Activated B cell treated with CpG ODN at 0.5 μM for 24 hours (primary cell): Measurements from ENCODE around the gene JADE2. TPM values are rescaled to one million over a fixed set of nuclear protein-coding genes. Genes with fewer than 3 reads are reported as not detected.

ENCODE experiments used
- ATAC-seq: fragments of 200-7000 bp; cut with Tn5 transposase; one replicate; pipeline ENCODE4 v1.10.0; 2021; ENCODE audit warnings: low read depth, mild to moderate bottlenecking, moderate library complexity
- CTCF ChIA-PET: fragments of 350-600 bp; sonication (Branson Sonifier 250); formaldehyde crosslinking; loops from one replicate; lab custom pipeline; 2021; ENCODE audit warnings: antibody characterized with exemption; lab: Charles Lee
- POLR2A ChIA-PET: fragments of 350-600 bp; sonication (Branson Sonifier 250); formaldehyde crosslinking; loops from one replicate; lab custom pipeline; 2021; ENCODE audit warnings: antibody characterized with exemption; lab: Charles Lee
- DNase-seq: peaks from one replicate; pipeline ENCODE4 v3.0.0; 2022
- H3K27ac Mint-ChIP-seq: one replicate; pipeline ENCODE4 v1.8.0; 2020; ENCODE audit warnings: mixed read lengths
- H3K27me3 Mint-ChIP-seq: one replicate; pipeline ENCODE4 v1.8.0; 2021; ENCODE audit warnings: mixed read lengths
- H3K36me3 Mint-ChIP-seq: one replicate; pipeline ENCODE4 v1.8.0; 2021; ENCODE audit warnings: low read depth, mixed read lengths
- H3K4me1 Mint-ChIP-seq: one replicate; pipeline ENCODE4 v1.8.0; 2021; ENCODE audit warnings: mixed read lengths
- H3K4me3 Mint-ChIP-seq: one replicate; pipeline ENCODE4 v1.8.0; 2020; ENCODE audit warnings: mild to moderate bottlenecking, mixed read lengths
- H3K9me3 Mint-ChIP-seq: one replicate; pipeline ENCODE4 v1.8.0; 2020; ENCODE audit warnings: mixed read lengths
- intact Hi-C: fragments of 100-400 bp; cut with micrococcal nuclease; formaldehyde crosslinking; loops from one replicate; pipeline ENCODE4 v1.15.1; 2024
- total RNA-seq: library from RNA; stranded (reverse); gene quantifications from 2 replicates; pipeline ENCODE4 v1.2.3, GENCODE V29; 2022
- TF ChIP-seq, protein P1 (sequence below): fragments of 200-600 bp; IDR thresholded peaks from one replicate; pipeline ENCODE4 v1.8.0; 2022; ENCODE audit warnings: antibody characterized with exemption, mild to moderate bottlenecking

JADE2 gene
- total RNA-seq, 1 donor from 2014 or later, result 225 TPM

DNA sequence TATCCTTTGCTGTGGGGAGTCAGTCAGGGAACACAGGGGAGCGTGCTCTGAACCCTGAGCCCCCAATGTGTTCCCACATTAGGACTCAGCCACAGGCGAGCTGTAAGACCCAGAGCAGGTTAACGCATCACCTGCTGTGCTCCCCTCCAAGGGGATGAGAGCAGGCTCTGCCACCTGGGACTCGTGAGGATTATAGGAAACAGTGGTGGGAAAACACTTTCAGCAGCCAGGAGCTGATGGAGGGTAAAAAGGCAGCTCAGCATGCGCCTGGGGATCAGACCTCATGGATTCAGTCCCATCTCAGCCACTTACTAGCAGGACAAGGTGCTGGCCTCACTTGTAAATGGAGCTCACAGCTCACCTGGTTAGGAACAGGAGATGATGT lies 9.2 kb downstream of the JADE2 start:
- DNase-seq (no peak), ATAC-seq (no peak)
- POLR2A ChIA-PET, result interaction anchor here (0.7 to 16.8 kb wide), 3 partner anchors 9 to 157 kb away, joined by 6 to 763 read pairs (median 18); partner anchors contain the start of gene JADE2
- peaks cover 68% of the 10 kb centered on the region for H3K36me3 Mint-ChIP-seq
- intact Hi-C loops, result no loop called here
- H3K4me3 Mint-ChIP-seq, result peak overlapping the region; percentile 3
- no peaks in the 10 kb centered on the region for H3K27me3 Mint-ChIP-seq
- peak overlapping the region; percentile 72 for H3K27ac Mint-ChIP-seq
- peaks cover 89% of the 10 kb centered on the region for H3K4me1 Mint-ChIP-seq
- TF ChIP-seq, protein P1, sequence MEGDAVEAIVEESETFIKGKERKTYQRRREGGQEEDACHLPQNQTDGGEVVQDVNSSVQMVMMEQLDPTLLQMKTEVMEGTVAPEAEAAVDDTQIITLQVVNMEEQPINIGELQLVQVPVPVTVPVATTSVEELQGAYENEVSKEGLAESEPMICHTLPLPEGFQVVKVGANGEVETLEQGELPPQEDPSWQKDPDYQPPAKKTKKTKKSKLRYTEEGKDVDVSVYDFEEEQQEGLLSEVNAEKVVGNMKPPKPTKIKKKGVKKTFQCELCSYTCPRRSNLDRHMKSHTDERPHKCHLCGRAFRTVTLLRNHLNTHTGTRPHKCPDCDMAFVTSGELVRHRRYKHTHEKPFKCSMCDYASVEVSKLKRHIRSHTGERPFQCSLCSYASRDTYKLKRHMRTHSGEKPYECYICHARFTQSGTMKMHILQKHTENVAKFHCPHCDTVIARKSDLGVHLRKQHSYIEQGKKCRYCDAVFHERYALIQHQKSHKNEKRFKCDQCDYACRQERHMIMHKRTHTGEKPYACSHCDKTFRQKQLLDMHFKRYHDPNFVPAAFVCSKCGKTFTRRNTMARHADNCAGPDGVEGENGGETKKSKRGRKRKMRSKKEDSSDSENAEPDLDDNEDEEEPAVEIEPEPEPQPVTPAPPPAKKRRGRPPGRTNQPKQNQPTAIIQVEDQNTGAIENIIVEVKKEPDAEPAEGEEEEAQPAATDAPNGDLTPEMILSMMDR, result no peak
- H3K9me3 Mint-ChIP-seq, result no peaks in the 10 kb centered on the region
- CTCF ChIA-PET, result no interaction called here

DNA sequence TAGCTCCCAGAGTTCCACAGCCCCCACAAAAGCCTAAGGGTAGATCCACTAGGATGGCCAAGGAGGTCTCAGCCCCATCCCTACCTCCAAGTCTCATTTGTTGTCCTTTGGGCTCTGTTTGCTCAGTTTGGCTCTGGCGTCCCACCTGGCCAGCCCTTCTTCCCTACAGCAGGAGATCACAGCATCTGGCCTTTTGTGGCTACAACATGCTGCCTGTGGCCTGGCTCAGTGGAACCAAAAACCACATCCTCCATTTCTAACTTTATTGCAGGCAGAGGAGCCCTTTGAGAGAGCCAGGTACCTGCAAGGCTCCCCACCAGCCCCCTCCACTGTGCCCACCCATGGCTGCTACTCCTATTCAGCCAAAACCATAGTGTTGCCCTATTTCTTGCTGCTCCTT lies 11.4 kb downstream of the JADE2 start:
- no peak overlapping the region for H3K4me3 Mint-ChIP-seq

DNA sequence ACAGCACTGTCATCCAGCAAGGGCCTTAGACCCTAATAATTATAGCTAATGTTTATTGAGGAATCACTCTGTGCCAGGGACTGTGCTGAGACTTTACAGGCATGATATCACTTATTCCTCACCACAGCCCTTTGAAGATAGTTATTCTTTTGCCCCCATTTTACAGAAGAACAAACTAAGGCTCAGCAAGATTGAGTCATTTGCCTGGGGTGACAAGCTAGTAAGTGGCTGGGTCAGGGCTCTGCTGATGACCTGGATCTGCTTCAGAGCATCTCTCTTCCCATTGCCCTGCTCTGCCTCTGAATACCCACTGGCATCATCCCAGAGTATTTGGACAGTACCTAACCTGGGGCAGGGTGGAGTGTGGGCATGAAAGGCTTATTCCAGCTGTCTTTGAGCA lies 11.8 kb downstream of the JADE2 start:
- H3K27me3 Mint-ChIP-seq, result no peaks in the 10 kb centered on the region
- no peak for DNase-seq
- no peaks in the 10 kb centered on the region for H3K9me3 Mint-ChIP-seq
- intact Hi-C loops, result no loop called here
- ChIA-PET CTCF (interaction anchor here (2.2 kb wide), 1 partner anchor 9 kb away, joined by 12 read pairs; no protein-coding TSS in a partner anchor), POLR2A (interaction anchor here (0.8 to 22.4 kb wide), 3 partner anchors 7 to 166 kb away, joined by 3 to 763 read pairs (median 763); partner anchors contain the start of genes JADE2 and UBE2B)
- no peak for ATAC-seq
- H3K36me3 Mint-ChIP-seq, result peaks cover 74% of the 10 kb centered on the region
- H3K27ac Mint-ChIP-seq, result peak overlapping the region; percentile 81
- TF ChIP-seq, protein P1, result no peak
- H3K4me3 Mint-ChIP-seq, result no peak overlapping the region
- peaks cover 90% of the 10 kb centered on the region for H3K4me1 Mint-ChIP-seq

More for the DNA sequence above, 11.4 kb downstream of the JADE2 start:
- TF ChIP-seq, protein P1, result no peak
- H3K36me3 Mint-ChIP-seq, result peaks cover 77% of the 10 kb centered on the region
- POLR2A ChIA-PET, result interaction anchor here (0.8 to 22.4 kb wide), 3 partner anchors 7 to 165 kb away, joined by 3 to 763 read pairs (median 763); partner anchors contain the start of genes JADE2 and UBE2B
- intact Hi-C loops, result no loop called here
- peak overlapping the region; percentile 81 for H3K27ac Mint-ChIP-seq
- ATAC-seq (no peak), DNase-seq (no peak)
- no peaks in the 10 kb centered on the region for H3K9me3 Mint-ChIP-seq
- CTCF ChIA-PET, result interaction anchor here (2.2 kb wide), 1 partner anchor 9 kb away, joined by 12 read pairs; no protein-coding TSS in a partner anchor
- H3K4me1 Mint-ChIP-seq, result peaks cover 91% of the 10 kb centered on the region
- no peaks in the 10 kb centered on the region for H3K27me3 Mint-ChIP-seq

DNA sequence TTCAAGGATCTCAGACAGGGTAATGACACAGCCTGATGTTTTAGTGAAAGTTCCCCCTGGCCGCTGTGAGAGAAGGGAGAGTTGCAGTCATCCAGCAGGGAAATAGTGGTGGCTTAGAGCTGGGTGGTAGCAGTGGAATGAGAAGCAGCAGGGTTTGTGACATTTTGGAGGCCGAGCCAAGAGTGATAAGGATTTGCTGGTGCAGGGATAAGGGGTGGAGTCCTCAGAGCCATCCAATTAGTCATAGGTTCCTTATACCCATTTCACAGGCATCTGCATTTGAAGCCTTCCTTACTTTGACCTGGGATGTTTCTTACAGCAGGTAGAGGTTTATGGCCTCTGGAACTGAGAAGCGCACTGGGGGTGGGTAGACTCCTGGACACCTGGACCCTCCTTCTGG lies 12.8 kb downstream of the JADE2 start:
- DNase-seq (no peak), ATAC-seq (no peak)
- Mint-ChIP-seq H3K27me3 (no peaks in the 10 kb centered on the region), H3K36me3 (peaks cover 67% of the 10 kb centered on the region), H3K4me3 (no peak overlapping the region), H3K27ac (peak overlapping the region; percentile 68), H3K9me3 (no peaks in the 10 kb centered on the region), H3K4me1 (peaks cover 88% of the 10 kb centered on the region)
- ChIA-PET CTCF (no interaction called here), POLR2A (interaction anchor here (16.8 to 22.4 kb wide), 2 partner anchors 8 kb away, joined by 763 read pairs; partner anchors contain the start of gene JADE2)
- TF ChIP-seq, protein P1, result no peak
- intact Hi-C loops, result no loop called here

DNA sequence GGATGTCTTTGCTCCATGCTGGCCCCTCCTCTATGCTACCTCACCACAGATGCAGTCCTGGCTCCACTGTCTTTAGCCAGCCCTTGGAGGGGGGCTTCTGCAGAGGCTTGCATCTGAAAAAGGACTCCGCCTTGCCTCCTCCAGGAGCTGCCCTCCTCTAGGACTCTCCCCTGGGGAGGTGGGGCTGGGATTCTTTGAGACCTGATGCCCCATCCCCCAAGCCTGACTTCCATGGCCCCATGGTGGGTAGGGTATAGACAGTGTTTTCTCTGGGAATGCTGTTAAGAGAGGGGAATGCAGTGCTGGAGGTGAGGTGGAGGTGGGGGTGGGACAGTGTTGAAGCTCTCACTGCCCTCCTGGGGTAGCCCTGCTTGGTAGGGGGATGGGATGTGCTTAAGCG lies 14.3 kb downstream of the JADE2 start:
- TF ChIP-seq, protein P1, result no peak
- ChIA-PET CTCF (interaction anchor here (1.4 to 6.4 kb wide), 3 partner anchors 12 to 128 kb away, joined by 3 to 59 read pairs (median 18); partner anchors contain the start of gene CDKN2AIPNL), POLR2A (interaction anchor here (1.1 to 22.4 kb wide), 5 partner anchors 10 to 314 kb away, joined by 3 to 763 read pairs (median 3); partner anchors contain the start of genes JADE2 and PPP2CA)
- no peak for ATAC-seq
- H3K4me3 Mint-ChIP-seq, result no peak overlapping the region
- DNase-seq, result no peak
- no peaks in the 10 kb centered on the region for H3K9me3 Mint-ChIP-seq
- intact Hi-C loops, result loop anchor here (2.0 to 10.0 kb wide), 8 partner anchors 13 to 1142 kb away; partner anchors contain the start of genes C5orf24, PPP2CA and UBE2B
- no peaks in the 10 kb centered on the region for H3K27me3 Mint-ChIP-seq
- peaks cover 88% of the 10 kb centered on the region for H3K4me1 Mint-ChIP-seq
- peaks cover 64% of the 10 kb centered on the region for H3K36me3 Mint-ChIP-seq
- peak overlapping the region; percentile 96 for H3K27ac Mint-ChIP-seq
